ENCODE results near the gene ARHGEF39. TPM values are rescaled to one million over a fixed set of nuclear protein-coding genes. Genes with fewer than 3 reads are reported as not detected.
"Not testable (repeated sequence)": the region's sequence is repeated elsewhere in the genome, so short reads cannot be mapped to it uniquely, and the experiment has no call there.

The ARHGEF39 gene
- total and polyA plus RNA-seq, 4 donors: 0.25 to 1.8 (median 1.2) TPM

DNA sequence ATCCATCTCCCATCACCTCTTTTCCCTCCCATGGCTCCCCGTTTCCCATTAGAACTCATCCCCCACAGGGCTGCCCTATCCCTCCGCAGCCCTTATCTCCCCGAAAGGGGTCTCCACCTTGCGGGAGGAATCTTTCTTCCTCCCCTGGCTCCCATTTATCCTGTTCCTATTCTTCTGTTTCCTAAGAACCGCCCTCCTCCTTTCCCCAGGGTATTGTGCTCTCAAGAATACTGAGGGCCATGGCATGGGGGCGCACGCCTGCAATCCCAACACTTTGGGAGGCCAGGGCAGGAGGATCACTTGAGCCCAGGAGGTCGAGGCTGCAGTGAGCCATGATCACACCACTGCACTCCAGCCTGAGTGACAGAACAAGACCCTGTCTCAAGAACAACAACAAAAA lies 47.4 kb downstream of the ARHGEF39 start:
- no peaks in the 10 kb centered on the region for H3K9me3 ChIP-seq (ENCODE audit: control insufficient read depth, low read length)
- H3K36me3 ChIP-seq (ENCODE audit: control insufficient read depth in 1 of 2, insufficient read depth in 2 of 2, low read length in 1 of 2): no peaks in the 10 kb centered on the region
- 71 to 73% methylated on average over 8 of the region's 8 CpGs for WGBS, 2 donors
- H3K27ac ChIP-seq (ENCODE audit: low read depth in 1 of 2, low read length in 2 of 2): no peak overlapping the region
- no peaks in the 10 kb centered on the region for H3K4me1 ChIP-seq (ENCODE audit: control insufficient read depth in 1 of 2, insufficient read depth in 2 of 2, low read length in 2 of 2)
- no peak overlapping the region for H3K4me3 ChIP-seq (ENCODE audit: low read length in 2 of 2)
- ATAC-seq (ENCODE audit: low FRiP score) (no peak), DNase-seq (no peak)
- intact Hi-C loops (cut with DNase I): no loop called here
- no peaks in the 10 kb centered on the region for H3K27me3 ChIP-seq (ENCODE audit: control insufficient read depth in 1 of 2, insufficient read depth in 2 of 2, low read length in 1 of 2)

- Histone ChIP-seq H3K27me3 (ENCODE audit: control insufficient read depth in 1 of 2, insufficient read depth in 2 of 2, low read length in 1 of 2) (no peaks in the 10 kb centered on the region), H3K36me3 (ENCODE audit: control insufficient read depth in 1 of 2, insufficient read depth in 2 of 2, low read length in 1 of 2) (no peaks in the 10 kb centered on the region), H3K4me1 (ENCODE audit: control insufficient read depth in 1 of 2, insufficient read depth in 2 of 2, low read length in 2 of 2) (no peaks in the 10 kb centered on the region), H3K9me3 (ENCODE audit: control insufficient read depth, low read length) (no peaks in the 10 kb centered on the region), H3K4me3 (ENCODE audit: low read length in 2 of 2) (peak overlapping the region in 1 of 2 donors; percentile 8), H3K27ac (ENCODE audit: low read depth in 1 of 2, low read length in 2 of 2) (no peak overlapping the region)
- DNase-seq: peak; percentile 90 to 93
- intact Hi-C loops (cut with DNase I): no loop called here
- ATAC-seq (ENCODE audit: low FRiP score): peak; percentile 78
- WGBS, 2 donors: 10 to 11% methylated on average over 51 of the region's 51 CpGs
These were observed 48.1 kb downstream of the ARHGEF39 start for GRCh38 chr9:35616681-35617459.

- Histone ChIP-seq H3K36me3 (ENCODE audit: control insufficient read depth in 1 of 2, insufficient read depth in 2 of 2, low read length in 1 of 2) (no peaks in the 10 kb centered on the region), H3K4me3 (ENCODE audit: low read length in 2 of 2) (no peak overlapping the region), H3K27me3 (ENCODE audit: control insufficient read depth in 1 of 2, insufficient read depth in 2 of 2, low read length in 1 of 2) (no peaks in the 10 kb centered on the region), H3K27ac (ENCODE audit: low read depth in 1 of 2, low read length in 2 of 2) (no peak overlapping the region), H3K9me3 (ENCODE audit: control insufficient read depth, low read length) (no peaks in the 10 kb centered on the region), H3K4me1 (ENCODE audit: control insufficient read depth in 1 of 2, insufficient read depth in 2 of 2, low read length in 2 of 2) (no peaks in the 10 kb centered on the region)
- ATAC-seq (ENCODE audit: low FRiP score) (no peak), DNase-seq (no peak)
- WGBS, 2 donors: 86 to 88% methylated on average over 17 of the region's 17 CpGs
- intact Hi-C loops (cut with DNase I): no loop called here
These were observed 48.9 kb downstream of the ARHGEF39 start for GRCh38 chr9:35615981-35616680.

DNA sequence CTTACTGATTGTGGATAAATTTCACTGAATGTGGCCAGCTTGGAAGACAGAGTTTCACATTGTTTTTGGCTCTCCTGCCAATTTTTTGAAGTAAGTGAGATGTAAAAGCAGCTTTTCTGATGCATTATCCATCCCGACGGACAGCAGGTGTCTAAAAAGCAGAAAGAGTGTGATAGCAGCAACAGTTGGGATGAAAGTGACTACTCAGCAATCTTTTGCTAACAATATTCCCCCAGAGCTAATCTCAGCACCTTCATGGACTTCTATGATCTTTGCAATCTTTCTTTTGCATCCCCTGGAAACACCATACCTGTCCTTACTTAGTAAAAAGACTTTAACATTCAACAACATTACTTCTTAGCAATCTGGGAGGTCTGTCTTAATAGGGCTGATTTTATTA lies 52.2 kb downstream of the ARHGEF39 start:
- intact Hi-C loops (cut with DNase I): no loop called here
- DNase-seq (no peak), ATAC-seq (ENCODE audit: low FRiP score) (no peak)
- Histone ChIP-seq H3K27me3 (ENCODE audit: control insufficient read depth in 1 of 2, insufficient read depth in 2 of 2, low read length in 1 of 2) (no peaks in the 10 kb centered on the region), H3K4me3 (ENCODE audit: low read length in 2 of 2) (no peak overlapping the region), H3K9me3 (ENCODE audit: control insufficient read depth, low read length) (no peaks in the 10 kb centered on the region), H3K36me3 (ENCODE audit: control insufficient read depth in 1 of 2, insufficient read depth in 2 of 2, low read length in 1 of 2) (peaks cover 0 to 3% of the 10 kb centered on the region in 2 donors), H3K4me1 (ENCODE audit: control insufficient read depth in 1 of 2, insufficient read depth in 2 of 2, low read length in 2 of 2) (no peaks in the 10 kb centered on the region), H3K27ac (ENCODE audit: low read depth in 1 of 2, low read length in 2 of 2) (no peak overlapping the region)
- WGBS, 2 donors: 88 to 94% methylated on average over 2 of the region's 2 CpGs

- H3K4me1 ChIP-seq (ENCODE audit: control insufficient read depth in 1 of 2, insufficient read depth in 2 of 2, low read length in 2 of 2); intact Hi-C loops (cut with DNase I); DNase-seq; H3K27ac ChIP-seq (ENCODE audit: low read depth in 1 of 2, low read length in 2 of 2); ATAC-seq (ENCODE audit: low FRiP score); H3K4me3 ChIP-seq (ENCODE audit: low read length in 2 of 2); H3K27me3 ChIP-seq (ENCODE audit: control insufficient read depth in 1 of 2, insufficient read depth in 2 of 2, low read length in 1 of 2); H3K36me3 ChIP-seq (ENCODE audit: control insufficient read depth in 1 of 2, insufficient read depth in 2 of 2, low read length in 1 of 2); H3K9me3 ChIP-seq (ENCODE audit: control insufficient read depth, low read length): not testable (repeated sequence)
- 93 to 95% methylated on average over 4 of the region's 4 CpGs for WGBS, 2 donors
These were observed 52.9 kb downstream of the ARHGEF39 start for GRCh38 chr9:35612066-35612465.

- peak; percentile 52 for ATAC-seq (ENCODE audit: low FRiP score)
- intact Hi-C loops (cut with DNase I): no loop called here
These were observed 53.7 kb downstream of the ARHGEF39 start for GRCh38 chr9:35611230-35611797.

DNA sequence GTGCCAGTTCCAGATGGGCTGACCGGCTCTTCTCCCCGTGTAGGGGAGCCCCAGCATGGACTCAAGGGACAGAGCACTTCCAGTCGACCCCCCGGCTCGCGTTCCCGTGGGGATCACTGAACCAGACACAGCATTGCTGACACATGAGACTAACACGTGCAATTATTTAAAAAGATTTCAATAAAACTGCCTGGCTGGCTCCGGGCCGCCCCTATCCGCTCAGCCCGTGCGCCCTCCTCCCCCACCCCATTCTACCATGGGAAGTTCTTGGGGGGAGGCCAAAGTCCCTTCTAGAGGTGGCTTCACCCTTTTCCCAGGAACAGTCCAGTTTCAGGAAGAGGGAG lies 55.2 kb downstream of the ARHGEF39 start:
- Histone ChIP-seq H3K4me3 (ENCODE audit: low read length in 2 of 2) (no peak overlapping the region), H3K9me3 (ENCODE audit: control insufficient read depth, low read length) (no peaks in the 10 kb centered on the region), H3K27me3 (ENCODE audit: control insufficient read depth in 1 of 2, insufficient read depth in 2 of 2, low read length in 1 of 2) (no peaks in the 10 kb centered on the region), H3K36me3 (ENCODE audit: control insufficient read depth in 1 of 2, insufficient read depth in 2 of 2, low read length in 1 of 2) (peaks cover 0 to 3% of the 10 kb centered on the region in 2 donors), H3K27ac (ENCODE audit: low read depth in 1 of 2, low read length in 2 of 2) (no peak overlapping the region), H3K4me1 (ENCODE audit: control insufficient read depth in 1 of 2, insufficient read depth in 2 of 2, low read length in 2 of 2) (no peaks in the 10 kb centered on the region)
- DNase-seq (no peak), ATAC-seq (ENCODE audit: low FRiP score) (no peak)
- whole genome bisulfite sequencing, 2 donors: 64 to 65% methylated on average over 13 of the region's 13 CpGs
- intact Hi-C loops (cut with DNase I): loop anchor here in 1 of 2 donors (5.0 kb wide), 1 partner anchor 38 kb away; no protein-coding TSS in a partner anchor

More at GRCh38 chr9:35611230-35611797, 53.7 kb downstream of the ARHGEF39 start:
- peak; percentile 69 to 78 for DNase-seq
- H3K36me3 ChIP-seq (ENCODE audit: control insufficient read depth in 1 of 2, insufficient read depth in 2 of 2, low read length in 1 of 2): peaks cover 0 to 3% of the 10 kb centered on the region in 2 donors
- 19 to 20% methylated on average over 8 of the region's 8 CpGs for WGBS, 2 donors
- no peaks in the 10 kb centered on the region for H3K27me3 ChIP-seq (ENCODE audit: control insufficient read depth in 1 of 2, insufficient read depth in 2 of 2, low read length in 1 of 2)
- H3K4me1 ChIP-seq (ENCODE audit: control insufficient read depth in 1 of 2, insufficient read depth in 2 of 2, low read length in 2 of 2): no peaks in the 10 kb centered on the region
- no peaks in the 10 kb centered on the region for H3K9me3 ChIP-seq (ENCODE audit: control insufficient read depth, low read length)
- no peak overlapping the region for H3K4me3 ChIP-seq (ENCODE audit: low read length in 2 of 2)
- H3K27ac ChIP-seq (ENCODE audit: low read depth in 1 of 2, low read length in 2 of 2): no peak overlapping the region
